GM21825 (cell line): ENCODE measurements around the gene THSD4.

ENCODE experiments used
- ATAC-seq: cut with Tn5 transposase; IDR thresholded peaks from one replicate; pipeline ENCODE4 v1.9.1; 2021; ENCODE audit warnings: mild to moderate bottlenecking, moderate library complexity; ENCODE audit not compliant: unreplicated experiment

Gene THSD4

DNA sequence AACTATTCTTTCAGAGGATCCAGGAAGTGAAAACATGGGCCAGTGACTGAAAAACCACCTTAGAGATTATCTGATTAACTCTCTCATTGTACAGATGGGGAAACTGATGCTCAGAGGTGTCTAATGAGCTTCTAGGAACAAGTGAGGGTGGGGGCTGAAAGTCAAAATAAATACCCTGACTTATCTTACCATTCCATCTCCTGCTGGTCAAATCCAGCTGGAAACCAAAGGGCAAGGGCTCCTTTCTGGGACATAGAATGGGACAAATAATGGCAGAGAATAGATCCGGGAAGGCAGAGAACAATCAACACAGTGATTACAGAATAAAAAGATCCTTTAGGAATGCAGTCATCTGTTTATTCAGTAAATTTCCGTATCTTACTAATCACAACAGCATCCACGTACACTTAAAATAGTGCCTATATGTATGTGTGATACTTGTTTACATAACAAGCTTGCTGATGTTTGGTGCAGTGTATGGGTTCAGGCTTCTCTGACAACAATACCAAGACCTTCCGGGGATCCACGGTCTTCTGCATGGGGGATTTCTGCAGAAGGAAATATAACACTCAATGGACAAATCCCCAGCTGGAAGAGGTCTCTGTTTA is 173.2 kb downstream of the THSD4 start:
- no peak for ATAC-seq

DNA sequence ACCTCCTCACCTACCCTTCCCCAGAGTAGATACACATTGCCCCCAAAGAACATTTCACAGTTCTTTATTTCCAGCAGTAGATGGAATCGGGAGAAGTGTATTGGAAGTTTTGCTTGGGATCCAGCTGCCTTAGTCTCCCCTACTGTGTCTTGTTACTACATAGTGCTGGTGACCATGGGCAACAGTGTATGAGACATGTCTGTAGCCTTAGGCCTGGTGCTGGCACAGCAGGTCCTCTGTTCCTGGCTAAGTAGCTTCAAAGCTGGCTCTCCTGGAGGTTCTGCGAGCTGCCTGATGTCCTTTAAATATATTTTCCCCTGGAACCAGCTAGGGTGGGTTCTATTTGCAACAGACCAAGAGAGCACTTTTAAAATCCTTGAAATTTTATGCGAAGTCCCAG is 174.7 kb downstream of the THSD4 start:
- no peak for ATAC-seq

DNA sequence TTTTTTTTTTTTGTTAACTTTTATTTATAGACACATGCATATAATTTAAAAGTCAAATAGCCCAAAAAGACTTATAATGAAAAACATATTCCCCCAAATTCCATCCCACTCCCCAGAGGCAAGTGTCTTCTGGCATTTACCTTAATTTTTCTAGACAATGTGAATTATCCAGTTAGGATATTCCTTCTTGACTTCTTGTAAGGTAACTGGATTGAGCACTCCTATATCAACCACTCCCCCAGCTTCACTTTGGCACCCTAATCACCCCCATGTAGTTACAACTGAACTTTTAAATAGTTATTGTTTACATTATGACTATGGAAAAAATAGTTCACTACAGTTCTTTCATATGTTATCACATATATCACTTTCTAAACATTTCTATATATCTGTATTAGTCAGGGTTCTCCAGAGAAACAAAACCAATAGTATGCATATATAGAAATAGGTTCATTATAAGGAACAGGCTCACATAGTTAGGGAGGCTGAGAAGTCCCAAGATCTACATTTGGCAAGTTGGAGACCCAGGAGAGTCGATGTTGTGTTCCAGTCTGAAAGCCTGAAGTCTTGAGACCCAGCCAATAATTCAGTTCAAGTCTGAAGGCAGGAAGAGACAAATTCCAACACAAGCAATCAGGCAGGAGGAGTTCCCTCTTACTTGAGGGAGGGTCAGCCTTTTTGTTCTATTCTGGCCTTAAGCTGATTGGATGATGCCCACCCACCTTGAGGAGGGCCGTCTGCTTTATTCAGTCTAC is 175.8 kb downstream of the THSD4 start:
- no peak for ATAC-seq

DNA sequence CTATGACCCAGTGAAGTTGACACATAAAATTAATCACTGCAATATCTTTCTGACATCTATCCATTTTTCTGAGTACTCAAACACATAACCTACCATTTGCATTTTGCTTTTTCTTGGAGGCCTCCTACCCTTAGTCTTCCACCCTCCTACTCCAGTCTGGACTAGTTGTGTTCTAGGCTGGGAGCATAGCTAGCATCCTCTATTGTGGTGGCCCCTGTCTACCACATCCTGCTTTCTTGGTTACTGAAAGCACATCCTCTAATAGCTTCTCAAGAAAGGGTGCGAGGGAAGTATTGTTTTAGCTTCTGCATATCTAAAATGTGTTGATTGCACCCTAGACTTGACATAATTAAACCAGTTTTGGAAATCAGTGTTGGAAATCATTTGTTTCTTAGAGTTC is 176.5 kb downstream of the THSD4 start:
- no peak for ATAC-seq

DNA sequence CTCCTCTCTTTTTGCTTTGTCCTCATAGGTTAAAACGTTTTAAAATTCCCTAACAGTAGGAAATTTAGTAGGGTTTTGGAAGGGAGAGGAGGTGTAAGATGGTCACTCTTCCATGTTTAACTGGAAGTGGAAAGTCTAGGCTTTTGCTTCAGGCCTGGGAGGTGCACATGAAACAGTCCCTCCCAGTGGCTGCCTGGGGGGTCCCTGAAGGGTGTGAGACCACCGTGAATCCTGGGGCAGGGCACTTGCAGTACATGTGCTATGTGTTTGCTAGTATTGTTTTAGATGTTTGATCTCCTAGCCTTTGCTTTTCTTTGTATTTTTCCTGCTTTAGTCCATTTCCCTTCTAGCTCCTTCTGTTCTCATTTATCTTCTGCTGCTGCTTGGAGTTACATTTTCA is 178.5 kb downstream of the THSD4 start:
- ATAC-seq: no peak

DNA sequence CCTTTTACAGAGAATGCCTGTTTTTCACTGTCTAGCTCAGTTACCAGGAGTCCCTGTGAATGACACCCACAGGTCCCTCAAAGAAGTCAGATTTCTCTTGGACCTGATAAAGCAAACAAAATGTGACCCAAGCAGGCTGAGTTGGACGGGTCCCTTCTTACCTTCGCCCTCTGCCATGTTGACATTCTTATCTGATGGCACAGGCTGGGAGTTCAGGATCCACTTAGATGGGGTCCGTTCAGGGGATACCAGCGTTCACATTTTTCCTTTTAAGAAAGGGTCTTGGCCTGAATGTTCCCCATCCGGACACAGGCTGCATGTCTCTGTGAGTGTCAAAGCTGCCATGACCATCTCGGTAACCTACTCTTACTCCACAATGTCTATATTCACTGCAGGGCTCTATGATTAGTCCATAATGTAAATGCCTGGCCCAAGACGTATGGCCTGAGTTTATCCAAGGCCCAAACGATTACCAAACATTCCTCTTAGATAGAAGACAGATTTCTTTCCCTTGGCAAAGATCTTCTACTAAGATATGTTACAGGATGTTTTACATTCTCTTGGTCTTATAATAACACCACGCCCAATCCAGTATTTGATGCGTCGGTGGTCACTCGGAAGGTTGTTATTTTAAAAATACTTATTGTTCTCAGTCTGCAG is 179.1 kb downstream of the THSD4 start:
- ATAC-seq: no peak

DNA sequence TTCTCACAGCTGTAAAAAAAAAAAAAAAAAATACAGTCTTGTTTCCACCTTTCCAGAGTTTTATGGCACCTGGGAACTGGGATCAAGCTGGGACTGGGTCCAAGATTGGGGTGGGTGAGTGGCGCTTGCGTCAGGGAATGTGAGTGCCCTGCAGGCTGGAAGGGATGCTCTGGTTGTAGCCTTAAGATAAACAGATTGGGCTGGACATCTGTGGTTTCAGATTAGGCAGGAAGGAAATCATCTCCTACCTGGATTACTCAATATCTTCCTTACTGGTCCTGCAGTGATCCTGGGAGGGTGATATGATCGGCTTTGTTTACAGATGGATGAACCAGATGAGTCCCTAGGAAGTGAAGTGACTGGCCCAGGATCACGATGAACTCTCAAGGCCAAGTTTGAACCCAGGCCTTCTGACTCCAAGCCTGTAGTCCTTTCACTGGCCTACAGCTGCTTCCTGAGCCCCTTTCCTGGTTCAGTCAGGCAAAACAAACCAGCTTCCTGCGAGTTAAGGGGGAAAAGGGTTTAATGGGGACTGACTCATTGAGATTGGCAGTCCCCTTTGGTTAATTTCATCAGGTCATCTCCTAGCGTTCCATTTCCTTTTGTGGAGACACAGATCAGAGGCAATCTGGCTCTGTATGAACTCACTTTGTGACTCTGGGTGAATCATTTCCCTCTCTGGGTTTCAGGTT is 179.8 kb downstream of the THSD4 start:
- ATAC-seq: no peak

DNA sequence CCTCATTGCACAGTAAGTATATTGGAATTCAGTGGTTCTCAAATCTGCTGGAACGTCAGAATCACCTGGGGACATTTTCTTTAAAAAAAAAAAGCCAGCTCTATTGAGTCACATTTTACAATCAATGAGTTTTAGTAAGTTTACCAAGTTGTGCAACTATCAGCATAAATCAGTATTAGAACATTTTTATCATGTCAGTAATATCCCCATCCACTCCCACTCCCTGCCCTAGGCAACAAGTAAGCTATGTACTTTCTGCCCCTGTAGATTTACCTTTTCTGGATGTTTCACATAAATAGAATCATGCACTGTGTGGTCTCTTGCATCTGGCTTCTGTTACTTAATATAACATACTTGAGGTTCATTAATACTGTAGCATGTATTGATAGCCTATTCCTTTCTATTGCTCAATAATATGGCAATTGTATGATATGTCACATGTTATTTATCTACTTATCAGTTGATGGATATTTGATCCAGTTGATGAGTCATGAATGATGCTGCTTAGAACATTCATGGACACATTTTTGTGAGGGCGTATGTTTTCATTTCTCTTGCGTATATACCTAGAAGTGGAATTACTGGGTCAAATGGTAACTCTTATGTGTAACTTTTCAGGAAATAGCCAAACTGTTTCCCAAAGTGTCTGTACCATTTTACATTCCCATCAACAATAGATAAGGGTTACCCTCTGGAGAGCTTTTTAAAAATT is 180.5 kb downstream of the THSD4 start:
- ATAC-seq: no peak

DNA sequence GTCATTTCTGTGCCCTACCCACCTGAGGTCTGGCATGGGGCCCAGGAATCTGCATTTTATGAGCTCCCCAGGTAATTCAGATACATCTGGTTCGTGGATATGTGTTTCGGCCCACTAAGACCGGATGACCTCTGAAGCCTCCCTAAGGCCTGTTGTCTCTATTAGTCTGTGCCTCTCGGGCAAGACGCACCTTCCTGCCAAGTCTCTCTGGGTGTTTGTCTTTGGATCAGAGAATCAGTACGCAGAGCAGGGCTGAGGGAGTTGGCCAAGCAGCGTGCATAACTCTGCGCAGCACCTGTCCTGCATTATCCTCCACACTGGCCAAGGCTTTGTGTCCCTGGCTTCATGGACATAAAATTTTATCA is 181.0 kb downstream of the THSD4 start:
- no peak for ATAC-seq

DNA sequence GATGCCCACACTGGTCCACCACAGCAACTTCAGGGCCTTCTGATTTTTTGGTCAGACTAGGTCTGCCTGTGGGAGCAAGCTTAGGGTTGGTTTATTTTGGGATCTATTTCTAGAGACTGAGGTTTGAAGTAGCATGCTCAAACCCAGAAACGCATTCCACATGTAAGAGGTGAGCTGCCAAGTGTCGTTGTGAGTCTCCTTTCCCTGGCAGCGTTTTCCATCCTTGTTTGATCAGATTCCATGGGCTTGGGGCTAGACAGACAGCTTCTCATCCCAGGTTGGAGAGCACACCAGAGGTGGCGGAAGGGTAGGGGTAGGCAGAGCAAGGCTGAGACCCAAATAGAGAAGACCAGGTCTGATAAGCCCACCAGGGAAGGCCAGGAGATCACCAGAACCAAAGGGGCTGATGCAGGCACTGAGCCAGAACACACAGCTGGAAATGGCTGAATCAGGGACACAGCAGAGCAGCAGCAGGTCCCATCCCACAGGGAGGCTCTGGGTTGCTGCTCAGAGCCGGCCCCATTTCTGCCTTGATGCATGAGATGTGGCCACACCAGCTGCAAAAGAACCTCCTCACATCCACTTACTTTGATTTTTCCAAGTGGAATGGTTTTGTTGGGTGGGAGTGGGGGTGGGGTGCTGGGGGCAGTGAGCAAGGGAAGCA is 186.8 kb downstream of the THSD4 start:
- no peak for ATAC-seq

DNA sequence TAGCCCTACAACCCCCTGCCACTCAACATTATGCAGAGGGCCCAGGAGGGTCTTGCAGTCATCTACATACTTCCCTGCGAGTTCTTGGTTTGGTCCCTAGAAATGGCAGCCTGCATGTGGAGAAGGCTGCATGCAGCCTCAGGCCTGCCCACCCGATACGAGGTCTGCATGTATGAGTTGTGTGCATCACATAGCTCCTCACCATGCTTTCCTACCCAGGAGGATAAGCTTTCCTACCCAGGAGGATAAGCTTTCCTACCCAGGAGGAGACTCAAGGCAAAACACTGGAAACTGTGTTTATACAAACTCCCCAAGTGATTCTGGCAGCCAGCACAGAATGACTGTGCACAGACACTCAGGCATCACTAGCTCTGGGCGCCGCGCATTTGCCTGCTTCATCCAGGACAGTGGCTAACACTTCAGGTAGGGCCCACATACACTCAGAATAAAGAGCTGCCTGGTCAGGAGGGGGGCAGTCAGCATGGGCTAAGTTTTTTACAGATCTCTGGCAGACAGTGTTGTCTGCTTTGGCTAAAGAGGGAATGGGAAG is 187.7 kb downstream of the THSD4 start:
- no peak for ATAC-seq

DNA sequence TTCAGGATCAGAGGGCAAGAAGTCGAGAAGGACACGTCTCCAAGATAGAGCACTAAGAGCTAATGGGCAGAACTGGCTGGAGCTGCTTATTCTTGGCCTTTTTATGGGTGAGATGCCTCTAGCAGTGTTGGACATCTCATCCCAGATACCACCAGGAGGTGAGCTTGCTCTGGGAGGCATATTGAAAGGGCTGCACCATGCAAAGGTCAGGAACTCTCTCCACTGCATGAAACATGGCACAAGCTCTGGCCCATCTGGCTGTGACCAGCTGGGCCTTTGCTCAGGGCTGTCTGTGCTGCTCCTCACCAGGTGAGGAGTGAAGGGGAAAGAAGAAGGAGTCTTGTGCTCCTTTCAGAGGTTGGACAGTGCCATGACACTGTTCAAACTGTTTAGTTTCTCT is 188.7 kb downstream of the THSD4 start:
- no peak for ATAC-seq

DNA sequence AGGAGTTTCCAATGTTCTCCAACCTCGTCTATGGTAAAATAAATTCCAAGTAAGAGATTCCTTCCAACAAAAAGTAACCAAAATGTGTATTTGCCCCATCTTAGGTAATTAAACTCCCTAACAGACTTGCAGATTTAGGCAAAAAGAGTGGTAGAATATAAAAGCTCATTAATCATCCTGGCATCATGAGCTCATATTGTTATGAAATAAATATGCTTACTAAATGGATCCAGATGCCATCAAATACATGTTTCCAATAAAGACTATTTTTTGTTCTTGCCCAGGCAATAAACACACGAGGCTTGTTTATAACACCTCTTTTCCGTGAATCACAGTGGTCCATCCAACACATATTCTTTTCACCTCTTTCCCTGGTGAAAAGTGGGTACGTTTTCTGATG is 189.4 kb downstream of the THSD4 start:
- ATAC-seq: no peak

DNA sequence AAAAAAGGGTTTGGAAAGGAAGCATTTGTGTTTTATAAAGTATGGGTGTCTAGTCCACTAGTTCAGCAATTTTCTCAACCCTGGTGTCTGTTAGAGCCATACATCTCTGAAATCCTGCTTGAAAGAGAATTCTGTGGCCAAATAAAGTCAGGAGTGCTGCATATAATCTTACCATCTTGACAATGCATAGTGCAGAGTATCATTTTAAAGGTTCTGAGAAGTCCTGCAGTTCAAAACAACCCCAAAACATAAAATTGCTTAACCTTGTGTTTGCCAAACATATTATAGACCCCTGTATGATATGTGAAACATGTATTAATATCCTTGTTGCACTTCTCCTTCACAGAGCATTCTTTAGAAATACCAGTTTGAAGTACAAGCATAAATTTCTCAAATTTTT is 191.3 kb downstream of the THSD4 start:
- no peak for ATAC-seq

DNA sequence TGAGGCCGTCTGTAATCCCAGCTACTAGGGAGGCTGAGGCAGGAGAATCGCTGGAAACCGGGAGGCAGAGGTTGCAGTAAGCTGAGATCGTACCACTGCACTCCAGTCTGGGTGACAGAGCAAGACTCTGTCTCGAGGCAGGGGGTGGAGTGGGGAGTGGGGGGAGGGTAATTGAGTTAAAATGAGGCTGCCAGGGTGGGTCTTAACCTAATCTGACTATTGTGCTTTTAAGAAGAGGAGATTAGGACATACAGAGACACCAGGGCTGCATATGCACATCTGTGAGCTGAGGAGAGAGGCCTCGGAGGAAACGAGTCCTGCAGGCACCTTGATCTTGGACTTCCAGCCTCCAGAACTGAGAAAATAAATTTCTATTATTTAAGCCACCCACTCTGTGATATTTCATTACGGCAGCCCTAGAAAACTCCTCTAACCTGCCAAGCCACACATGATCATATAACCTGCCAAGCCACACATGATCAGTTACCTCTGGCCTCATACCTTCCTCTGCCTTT is 197.0 kb downstream of the THSD4 start:
- no peak for ATAC-seq

DNA sequence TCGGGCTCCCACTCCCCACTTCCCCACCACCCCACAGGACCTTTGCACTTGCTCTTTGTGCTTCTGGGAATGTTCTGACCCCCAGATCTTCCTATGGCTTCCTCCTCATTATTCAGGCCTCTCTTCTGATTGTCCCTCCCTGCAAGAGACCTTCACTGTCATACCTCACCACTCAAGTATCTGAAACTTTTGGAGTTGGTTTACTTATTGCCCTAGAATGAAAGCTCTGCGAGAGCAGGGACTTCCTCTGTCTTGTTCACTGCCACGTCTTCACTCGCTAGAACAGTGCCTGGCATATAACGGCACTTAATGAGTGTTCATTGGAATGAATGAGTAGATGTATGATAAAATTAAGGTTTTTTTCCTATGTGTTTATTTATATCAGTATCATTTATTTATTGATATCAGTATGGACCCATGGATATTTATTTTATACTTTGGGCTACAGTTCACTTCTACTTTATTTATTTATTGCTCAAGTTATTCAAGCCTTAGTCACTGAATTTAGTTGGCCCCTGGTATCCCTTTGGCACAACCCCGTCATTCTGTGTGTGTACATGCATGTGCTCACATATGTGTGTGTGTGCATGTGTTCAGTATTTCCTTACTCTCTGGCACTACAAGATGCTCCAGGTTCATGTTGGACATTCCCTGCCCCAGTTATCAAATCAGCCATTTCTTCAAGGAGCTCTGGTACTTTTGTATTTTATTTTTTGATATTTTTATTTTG is 197.6 kb downstream of the THSD4 start:
- no peak for ATAC-seq

DNA sequence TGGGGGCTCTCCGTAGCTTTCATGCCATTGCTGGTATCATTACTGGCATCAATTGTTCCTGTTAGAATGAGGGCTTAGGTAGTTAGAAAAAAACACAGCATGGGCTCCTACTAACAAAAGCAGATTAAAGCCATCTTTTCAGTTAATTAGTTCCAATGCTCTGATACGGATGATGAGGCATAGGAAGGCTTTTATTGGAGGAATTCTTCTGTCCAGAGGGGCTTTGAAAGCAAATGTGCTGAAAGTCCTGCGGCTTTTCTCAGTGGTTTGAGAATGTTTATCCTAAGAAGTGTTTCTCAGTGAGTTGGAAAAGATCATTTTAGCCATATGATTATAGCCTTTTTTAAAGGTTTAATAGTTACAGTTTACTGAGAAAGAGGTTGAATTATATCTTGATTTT is 198.5 kb downstream of the THSD4 start:
- no peak for ATAC-seq

DNA sequence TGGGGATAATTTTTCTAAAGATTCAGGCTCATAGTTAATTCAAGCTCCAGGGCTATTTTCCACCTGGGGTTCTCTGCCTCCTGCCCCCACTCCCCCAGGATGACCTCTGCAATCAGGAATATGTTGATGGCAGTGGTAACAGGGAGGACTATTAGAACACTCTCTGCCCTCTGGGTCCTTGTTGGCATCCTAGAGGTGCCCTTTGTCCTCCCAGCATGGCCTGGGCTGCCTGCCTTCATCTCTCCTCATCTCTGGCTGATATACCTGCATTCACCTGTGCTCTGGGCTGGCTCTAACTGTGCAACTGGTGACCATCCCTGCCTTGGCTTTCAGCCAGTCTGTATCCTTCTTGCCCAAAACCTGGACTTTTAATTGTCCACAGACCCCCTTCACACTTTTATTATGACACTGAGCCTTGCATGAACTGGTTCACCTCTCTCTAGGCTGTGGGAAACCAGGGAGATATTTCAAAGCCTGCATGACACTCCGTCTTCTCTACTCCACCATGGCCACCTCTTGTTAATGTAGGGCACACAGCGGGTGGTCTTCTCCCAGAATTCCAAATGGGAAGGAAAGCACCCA is 199.8 kb downstream of the THSD4 start:
- no peak for ATAC-seq

DNA sequence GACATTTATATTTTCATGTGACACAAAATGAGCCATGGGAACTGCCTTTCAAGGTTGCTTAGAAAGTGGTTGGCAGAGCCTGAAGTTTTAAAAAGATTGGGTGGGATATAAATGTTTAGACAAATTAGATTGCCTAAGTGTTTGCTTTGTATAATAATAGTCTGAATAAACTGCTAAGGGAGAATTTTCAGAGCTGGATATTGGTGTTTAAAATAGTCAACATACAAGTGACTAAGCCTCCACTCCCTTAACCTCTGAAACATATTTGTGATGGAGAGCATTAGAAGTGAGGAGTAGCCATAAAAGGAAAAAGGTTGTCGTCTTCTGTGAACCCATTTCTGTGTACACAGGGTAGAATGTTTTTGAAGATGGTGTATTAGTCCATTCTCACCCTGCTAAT is 201.6 kb downstream of the THSD4 start:
- ATAC-seq: no peak
